HEK293 (cell line): Measurements from ENCODE around the gene DGKH.

Experiments used
- MEIS1 ChIP-seq: sonication (generic); formaldehyde crosslinking; IDR thresholded peaks from 2 replicates; pipeline ENCODE4 v1.8.1; 2022; ENCODE audit warnings: missing genetic modification reagents, mild to moderate bottlenecking, borderline replicate concordance
- ZFP3 ChIP-seq: fragments of 450-650 bp; formaldehyde crosslinking; IDR thresholded peaks from 2 replicates; pipeline ENCODE4 v1.5.1; 2016; ENCODE audit warnings: low read depth, missing biosample characterization, missing genetic modification characterization
- ZNF501 ChIP-seq: fragments of 450-650 bp; formaldehyde crosslinking; IDR thresholded peaks from 2 replicates; pipeline ENCODE4 v1.5.1; 2016; ENCODE audit warnings: missing biosample characterization, missing genetic modification characterization
- TF ChIP-seq, protein P1 (sequence below): fragments of 450-650 bp; formaldehyde crosslinking; IDR thresholded peaks from 2 replicates; pipeline ENCODE4 v1.5.1; 2016; ENCODE audit warnings: missing biosample characterization, missing genetic modification characterization

DNA sequence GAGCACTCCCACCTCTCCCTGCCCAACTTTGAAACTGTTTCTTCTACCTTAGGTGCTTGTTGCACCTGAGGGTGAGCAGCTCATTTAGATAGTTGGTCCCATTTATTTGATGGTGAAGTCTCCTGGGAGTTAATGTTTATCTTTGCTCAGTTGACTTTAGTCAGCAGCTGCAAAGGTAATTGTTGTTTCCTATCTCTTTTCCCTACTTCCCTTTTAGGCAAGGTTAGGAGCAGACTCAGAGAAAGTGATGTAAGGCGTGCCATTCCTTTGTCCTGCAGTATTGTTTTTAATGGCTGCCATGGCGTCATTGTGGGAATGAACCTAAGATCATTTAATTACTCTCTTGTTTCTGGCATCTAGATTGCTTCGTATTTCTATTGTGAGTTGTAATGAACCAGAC, 235.1 kb downstream of the DGKH start:
- TF ChIP-seq ZNF501 (tag by site-specific recombination) = no peak
- TF ChIP-seq, protein P1, sequence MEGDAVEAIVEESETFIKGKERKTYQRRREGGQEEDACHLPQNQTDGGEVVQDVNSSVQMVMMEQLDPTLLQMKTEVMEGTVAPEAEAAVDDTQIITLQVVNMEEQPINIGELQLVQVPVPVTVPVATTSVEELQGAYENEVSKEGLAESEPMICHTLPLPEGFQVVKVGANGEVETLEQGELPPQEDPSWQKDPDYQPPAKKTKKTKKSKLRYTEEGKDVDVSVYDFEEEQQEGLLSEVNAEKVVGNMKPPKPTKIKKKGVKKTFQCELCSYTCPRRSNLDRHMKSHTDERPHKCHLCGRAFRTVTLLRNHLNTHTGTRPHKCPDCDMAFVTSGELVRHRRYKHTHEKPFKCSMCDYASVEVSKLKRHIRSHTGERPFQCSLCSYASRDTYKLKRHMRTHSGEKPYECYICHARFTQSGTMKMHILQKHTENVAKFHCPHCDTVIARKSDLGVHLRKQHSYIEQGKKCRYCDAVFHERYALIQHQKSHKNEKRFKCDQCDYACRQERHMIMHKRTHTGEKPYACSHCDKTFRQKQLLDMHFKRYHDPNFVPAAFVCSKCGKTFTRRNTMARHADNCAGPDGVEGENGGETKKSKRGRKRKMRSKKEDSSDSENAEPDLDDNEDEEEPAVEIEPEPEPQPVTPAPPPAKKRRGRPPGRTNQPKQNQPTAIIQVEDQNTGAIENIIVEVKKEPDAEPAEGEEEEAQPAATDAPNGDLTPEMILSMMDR (tag by site-specific recombination) = no peak
- no peak for TF ChIP-seq MEIS1
- no peak for TF ChIP-seq ZFP3 (tag by site-specific recombination)
